Activated CD4-positive, alpha-beta memory T cell treated with anti-CD3 and anti-CD28 coated beads for 36 hours (primary cell): ENCODE data around the gene CCL14. TPM values are rescaled to one million over a fixed set of nuclear protein-coding genes. Genes with fewer than 3 reads are reported as not detected.
"Not testable (repeated sequence)": the region's sequence is repeated elsewhere in the genome, so short reads cannot be mapped to it uniquely, and the experiment has no call there.

Experiments
- CTCF ChIA-PET: fragments of 350-600 bp; sonication (Branson Sonifier 250); formaldehyde crosslinking; loops from one replicate; lab custom pipeline; 2021; ENCODE audit warnings: antibody characterized with exemption, inconsistent platforms; lab: Charles Lee
- POLR2A ChIA-PET: fragments of 350-600 bp; sonication (Branson Sonifier 250); formaldehyde crosslinking; loops from one replicate; lab custom pipeline; 2021; ENCODE audit warnings: antibody characterized with exemption; lab: Charles Lee
- DNase-seq: peaks from one replicate; pipeline ENCODE4 v3.0.0-alpha.2; 2020
- H3K27ac Mint-ChIP-seq: one replicate; pipeline ENCODE4 v1.8.0; 2021; ENCODE audit warnings: mixed read lengths
- H3K27me3 Mint-ChIP-seq: one replicate; pipeline ENCODE4 v1.8.0; 2021; ENCODE audit warnings: mixed read lengths
- H3K36me3 Mint-ChIP-seq: one replicate; pipeline ENCODE4 v1.8.0; 2021; ENCODE audit warnings: mixed read lengths
- H3K4me1 Mint-ChIP-seq: one replicate; pipeline ENCODE4 v1.8.0; 2021; ENCODE audit warnings: low read depth, mixed read lengths
- H3K4me3 Mint-ChIP-seq: one replicate; pipeline ENCODE4 v1.8.0; 2021; ENCODE audit warnings: mild to moderate bottlenecking, mixed read lengths
- H3K9me3 Mint-ChIP-seq: one replicate; pipeline ENCODE4 v1.8.0; 2021; ENCODE audit warnings: mixed read lengths
- intact Hi-C: fragments of 100-400 bp; cut with micrococcal nuclease; formaldehyde crosslinking; loops from one replicate; pipeline ENCODE4 v1.15.1; 2023
- total RNA-seq, 2 experiments: library from RNA; stranded (reverse); gene quantifications; one replicate each; pipeline ENCODE4 v1.2.3, GENCODE V29; 2021

Gene CCL14
- total RNA-seq, 2 experiments from 2014 or later, result not detected

DNA sequence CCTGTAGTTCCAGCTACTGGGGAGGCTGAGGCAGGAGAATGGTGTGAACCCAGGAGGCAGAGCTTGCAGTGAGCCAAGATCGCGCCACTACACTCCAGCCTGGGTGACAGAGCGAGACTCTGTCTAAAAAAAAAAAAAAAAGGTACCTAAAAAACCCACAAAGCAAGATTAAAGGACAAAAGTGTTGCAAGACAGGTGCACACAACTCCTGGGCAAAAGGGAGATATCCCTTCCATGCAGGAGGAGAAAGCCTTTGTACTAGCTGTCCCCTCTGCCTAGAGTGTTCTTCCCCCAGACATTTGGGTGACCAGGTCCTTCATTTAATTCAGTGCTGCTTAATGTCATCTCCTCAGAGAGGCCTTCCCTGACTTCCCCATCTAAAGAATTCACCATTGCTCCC is 48.0 kb downstream of the CCL14 start:
- CTCF ChIA-PET, result interaction anchor here (1.2 to 1.5 kb wide), 4 partner anchors 31 to 89 kb away, joined by 3 to 5 read pairs (median 4); no protein-coding TSS in a partner anchor
- H3K36me3 Mint-ChIP-seq, DNase-seq, H3K27me3 Mint-ChIP-seq, H3K27ac Mint-ChIP-seq, POLR2A ChIA-PET, intact Hi-C loops, H3K9me3 Mint-ChIP-seq, H3K4me1 Mint-ChIP-seq, H3K4me3 Mint-ChIP-seq: not testable (repeated sequence)

DNA sequence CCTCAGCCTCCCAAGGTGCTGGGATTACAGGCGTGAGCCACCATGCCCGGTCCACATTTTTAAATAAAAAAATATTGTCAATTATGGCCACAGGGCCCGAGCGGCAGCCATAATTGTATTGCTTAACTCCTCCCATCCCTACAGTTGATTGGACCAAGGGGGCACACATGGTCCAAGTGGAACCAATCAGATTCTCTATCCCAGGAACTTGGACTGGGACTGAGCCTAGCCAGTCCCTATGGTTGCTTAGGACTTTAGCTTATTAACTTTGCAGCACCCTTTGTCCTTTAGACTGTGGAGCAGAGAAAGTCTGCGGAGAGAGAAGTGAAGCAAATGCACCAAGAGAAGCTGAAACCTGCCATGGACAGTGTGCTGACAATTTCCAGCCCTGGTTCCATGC is 50.5 kb downstream of the CCL14 start:
- no peaks in the 10 kb centered on the region for H3K27me3 Mint-ChIP-seq
- ChIA-PET POLR2A (no interaction called here), CTCF (no interaction called here)
- H3K27ac Mint-ChIP-seq, result no peak overlapping the region
- no peak for DNase-seq
- peaks cover 5% of the 10 kb centered on the region for H3K4me1 Mint-ChIP-seq
- no peaks in the 10 kb centered on the region for H3K36me3 Mint-ChIP-seq
- intact Hi-C loops, result no loop called here
- no peak overlapping the region for H3K4me3 Mint-ChIP-seq
- no peaks in the 10 kb centered on the region for H3K9me3 Mint-ChIP-seq

DNA sequence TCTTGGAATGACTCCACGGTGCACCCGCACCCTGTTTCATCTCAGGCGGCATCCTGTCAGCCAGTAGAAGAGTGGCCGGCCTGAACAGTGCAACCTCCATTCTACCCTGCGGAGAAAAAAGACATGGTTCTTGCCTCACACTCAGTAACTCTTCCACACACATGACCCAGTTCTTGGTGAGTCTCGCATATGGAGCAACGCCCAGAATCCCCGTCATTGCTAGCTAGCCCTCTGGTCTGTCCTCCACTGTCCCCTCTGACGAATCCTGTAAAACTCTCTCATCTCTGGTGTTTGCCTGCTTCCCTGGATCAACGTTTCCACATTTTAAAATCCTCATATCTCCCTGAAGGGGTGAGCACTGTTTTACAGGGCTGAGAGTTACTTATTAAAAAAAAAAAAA is 51.8 kb downstream of the CCL14 start:
- POLR2A ChIA-PET, result no interaction called here
- no peak overlapping the region for H3K4me3 Mint-ChIP-seq

More for the DNA sequence above, 51.8 kb downstream of the CCL14 start:
- no peak for DNase-seq
- no peak overlapping the region for H3K27ac Mint-ChIP-seq
- intact Hi-C loops, result loop anchor here (5.0 kb wide), 1 partner anchor 87 kb away; no protein-coding TSS in a partner anchor
- CTCF ChIA-PET, result no interaction called here
- H3K36me3 Mint-ChIP-seq, result no peaks in the 10 kb centered on the region
- H3K4me1 Mint-ChIP-seq, result peaks cover 17% of the 10 kb centered on the region
- H3K27me3 Mint-ChIP-seq, result no peaks in the 10 kb centered on the region
- H3K9me3 Mint-ChIP-seq, result no peaks in the 10 kb centered on the region

Other genes starting within 250 kb of the CCL14 start
- gene GAS2L2, start 233.5 kb downstream of the CCL14 start, total RNA-seq, result not detected
- not detected for gene C17orf50, start 225.8 kb downstream of the CCL14 start, total RNA-seq
- not detected for gene MMP28, start 191.1 kb downstream of the CCL14 start, total RNA-seq
- gene TAF15, start 177.2 kb downstream of the CCL14 start, total RNA-seq, result 100 to 1,000 TPM; 269 to 271 TPM
- gene HEATR9, start 117.8 kb downstream of the CCL14 start, total RNA-seq, result under 1 TPM; 0.24 to 0.27 TPM
- gene CCL5, start 106.4 kb downstream of the CCL14 start, total RNA-seq, result 100 to 1,000 TPM; 120 to 133 TPM
- 10 to 100 TPM; 10.4 to 10.6 TPM for gene RDM1, start 56.0 kb downstream of the CCL14 start, total RNA-seq
- not detected for gene LYZL6, start 43.0 kb downstream of the CCL14 start, total RNA-seq
- gene CCL16, start 5.2 kb downstream of the CCL14 start, total RNA-seq, result not detected
- not detected for gene CCL15, start 14.8 kb upstream of the CCL14 start, total RNA-seq
- gene CCL23, start 31.2 kb upstream of the CCL14 start, total RNA-seq, result not detected
- under 1 TPM in 1 of 2 experiments, not detected in 1; 0.52 TPM for gene CCL18, start 77.5 kb upstream of the CCL14 start, total RNA-seq
- gene CCL3, start 103.4 kb upstream of the CCL14 start, total RNA-seq, result 100 to 1,000 TPM; 981 to 989 TPM
- 100 to 1,000 TPM; 917 to 966 TPM for gene CCL4, start 117.1 kb upstream of the CCL14 start, total RNA-seq
- gene TBC1D3B, start 189.9 kb upstream of the CCL14 start, total RNA-seq, result 1 to 10 TPM; 5.6 to 8.1 TPM
- gene CCL3L1, start 210.0 kb upstream of the CCL14 start, total RNA-seq, result 10 to 100 TPM; 23.8 to 24.5 TPM
- gene CCL4L2, start 224.3 kb upstream of the CCL14 start, total RNA-seq, result 10 to 100 TPM; 48.9 to 58.6 TPM